ENCODE results near the gene GLCCI1. TPM values are rescaled to one million over a fixed set of nuclear protein-coding genes. Genes with fewer than 3 reads are reported as not detected.
"Not testable (repeated sequence)": the region's sequence is repeated elsewhere in the genome, so short reads cannot be mapped to it uniquely, and the experiment has no call there.

Gene GLCCI1
- total RNA-seq, 1 experiment from 2014 or later = 35.3 TPM

GRCh38 chr7:7980134-7980533 is 11.5 kb downstream of the GLCCI1 start:
- in situ Hi-C loops (cut with HindIII; ENCODE audit: low sequenced_read_pairs) = no loop called here
- DNase-seq (ENCODE audit: low spot score) = no peak

DNA sequence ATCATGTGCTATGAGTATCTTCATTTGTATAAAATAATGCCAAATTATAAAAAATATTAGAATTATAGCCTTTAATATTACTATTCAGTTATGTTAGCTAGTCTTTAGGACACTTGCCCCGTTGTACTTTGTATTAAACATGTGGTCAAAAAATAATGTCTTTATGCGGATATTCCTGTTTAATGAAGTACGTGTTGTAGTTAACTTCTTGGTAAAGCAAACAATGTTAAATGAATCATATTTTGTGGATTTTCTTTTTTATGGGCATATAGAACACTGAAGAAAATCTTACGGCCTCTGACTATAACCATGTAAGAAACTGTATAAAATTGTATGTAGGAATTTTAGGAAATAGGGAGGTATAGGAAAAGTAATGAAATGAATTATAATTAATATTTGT is 14.3 kb downstream of the GLCCI1 start:
- in situ Hi-C loops (cut with HindIII; ENCODE audit: low sequenced_read_pairs) = no loop called here
- no peak for DNase-seq (ENCODE audit: low spot score)

- in situ Hi-C loops (cut with HindIII; ENCODE audit: low sequenced_read_pairs) = no loop called here
- DNase-seq (ENCODE audit: low spot score) = no peak
Measured at GRCh38 chr7:7984424-7984823, 15.8 kb downstream of the GLCCI1 start.

GRCh38 chr7:7988706-7989105 is 20.1 kb downstream of the GLCCI1 start:
- in situ Hi-C loops (cut with HindIII; ENCODE audit: low sequenced_read_pairs) = no loop called here
- DNase-seq (ENCODE audit: low spot score) = no peak

- in situ Hi-C loops (cut with HindIII; ENCODE audit: low sequenced_read_pairs) = no loop called here
- DNase-seq (ENCODE audit: low spot score) = peak; percentile 72
Measured at GRCh38 chr7:7989133-7989532, 20.5 kb downstream of the GLCCI1 start.

DNA sequence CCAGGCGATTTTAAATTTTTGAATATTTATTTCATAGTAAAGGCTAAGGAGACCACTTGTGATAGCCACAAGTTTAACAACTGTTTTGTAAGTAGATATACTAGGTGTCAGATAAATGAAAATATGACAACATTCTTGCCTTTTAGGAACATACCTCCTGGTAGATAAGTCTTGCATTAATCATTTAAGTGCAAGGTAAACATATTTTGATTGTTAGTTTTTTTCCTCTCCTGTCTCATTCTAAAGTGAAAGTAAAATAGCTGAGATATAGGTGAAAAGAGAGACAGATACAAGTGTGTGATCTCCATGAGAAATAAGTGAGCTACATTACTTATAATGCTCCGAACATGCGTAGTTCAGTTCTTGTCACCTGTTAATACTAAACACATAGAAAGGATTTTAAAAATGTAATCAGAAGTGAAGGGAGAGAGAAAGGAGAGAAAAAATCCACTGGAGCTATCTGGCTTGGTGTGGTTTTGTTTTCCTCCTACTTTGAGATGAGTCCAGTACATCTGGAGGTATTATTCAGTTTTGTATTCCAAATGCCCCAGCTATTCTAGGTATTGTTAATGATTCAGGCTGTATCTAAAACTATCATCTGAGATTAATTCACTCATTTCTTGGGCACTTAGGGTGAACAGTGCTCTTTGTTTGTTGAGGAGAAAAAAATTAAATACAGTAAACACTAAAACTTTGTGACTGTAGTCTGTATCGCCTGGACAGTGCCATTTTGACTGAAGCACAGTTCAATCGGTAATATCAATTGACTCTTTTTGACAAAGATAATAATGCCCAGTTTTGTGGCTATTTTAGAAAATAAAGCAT is 21.2 kb downstream of the GLCCI1 start:
- in situ Hi-C loops (cut with HindIII; ENCODE audit: low sequenced_read_pairs) = no loop called here

DNA sequence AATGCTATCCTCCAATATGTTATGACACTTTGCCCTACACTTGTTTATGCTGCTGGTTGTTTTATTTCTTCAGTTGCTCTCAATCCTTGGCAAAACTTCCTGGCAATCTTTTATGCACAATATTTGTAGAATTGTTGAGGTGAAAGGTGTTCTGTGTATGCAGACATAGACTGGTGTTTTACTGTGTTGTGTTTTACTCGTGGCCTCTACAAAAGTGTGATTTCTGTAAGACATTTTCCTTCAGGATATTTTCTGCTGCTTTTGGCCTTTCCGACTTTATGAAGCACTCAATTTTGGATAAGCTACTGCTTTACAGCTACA is 21.8 kb downstream of the GLCCI1 start:
- in situ Hi-C loops (cut with HindIII; ENCODE audit: low sequenced_read_pairs) = no loop called here
- peak; percentile 46 for DNase-seq (ENCODE audit: low spot score)

More for the DNA sequence above, 21.2 kb downstream of the GLCCI1 start:
- DNase-seq (ENCODE audit: low spot score) = peak; percentile 49

GRCh38 chr7:7992506-7992905 is 23.9 kb downstream of the GLCCI1 start:
- in situ Hi-C loops (cut with HindIII; ENCODE audit: low sequenced_read_pairs) = no loop called here
- no peak for DNase-seq (ENCODE audit: low spot score)

- DNase-seq (ENCODE audit: low spot score); in situ Hi-C loops (cut with HindIII; ENCODE audit: low sequenced_read_pairs): not testable (repeated sequence)
Measured at GRCh38 chr7:7995348-7995747, 26.8 kb downstream of the GLCCI1 start.

DNA sequence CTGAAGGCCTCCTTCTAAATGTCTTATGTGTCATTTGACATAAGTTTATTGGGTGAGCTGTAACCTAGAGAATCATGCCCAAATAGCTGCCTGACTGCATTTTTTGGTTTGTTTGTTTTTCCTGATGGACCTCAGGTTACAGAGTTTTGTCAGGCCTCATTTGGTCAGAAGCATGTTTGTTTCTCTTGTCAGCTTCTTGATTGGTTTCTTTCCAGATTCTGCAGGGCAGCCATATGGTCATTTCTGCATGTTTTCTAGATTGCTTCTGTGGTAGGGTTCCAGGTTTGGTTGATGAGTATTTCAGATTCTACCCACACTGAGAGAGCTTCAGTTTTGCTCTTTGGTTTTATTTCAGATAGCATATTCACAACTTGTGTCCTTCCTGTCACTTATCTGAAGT is 28.0 kb downstream of the GLCCI1 start:
- DNase-seq (ENCODE audit: low spot score) = peak; percentile 93
- in situ Hi-C loops (cut with HindIII; ENCODE audit: low sequenced_read_pairs) = no loop called here

GRCh38 chr7:8000315-8000941 is 31.8 kb downstream of the GLCCI1 start:
- in situ Hi-C loops (cut with HindIII; ENCODE audit: low sequenced_read_pairs) = no loop called here
- DNase-seq (ENCODE audit: low spot score) = no peak

- DNase-seq (ENCODE audit: low spot score) = no peak
- in situ Hi-C loops (cut with HindIII; ENCODE audit: low sequenced_read_pairs) = no loop called here
Measured at GRCh38 chr7:8003077-8003476, 34.5 kb downstream of the GLCCI1 start.

DNA sequence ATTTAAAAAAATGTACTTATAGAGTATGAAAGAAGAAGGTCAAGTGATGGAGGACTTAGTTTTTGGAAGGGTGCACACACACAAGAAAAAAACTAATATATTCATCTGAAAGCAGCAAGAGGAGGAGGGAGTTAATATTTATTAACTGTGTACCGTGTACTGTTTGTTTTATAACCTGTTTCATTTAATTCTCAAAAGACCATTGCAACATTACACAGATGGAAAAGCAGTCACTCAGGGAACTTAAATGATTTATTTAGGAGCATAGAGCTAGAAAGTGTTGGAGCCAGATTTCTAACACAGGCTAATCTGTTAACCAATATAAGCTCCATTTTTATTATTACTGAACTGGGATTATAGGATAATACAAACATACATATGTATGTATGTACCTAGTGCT is 36.7 kb downstream of the GLCCI1 start:
- in situ Hi-C loops (cut with HindIII; ENCODE audit: low sequenced_read_pairs) = no loop called here
- no peak for DNase-seq (ENCODE audit: low spot score)

DNA sequence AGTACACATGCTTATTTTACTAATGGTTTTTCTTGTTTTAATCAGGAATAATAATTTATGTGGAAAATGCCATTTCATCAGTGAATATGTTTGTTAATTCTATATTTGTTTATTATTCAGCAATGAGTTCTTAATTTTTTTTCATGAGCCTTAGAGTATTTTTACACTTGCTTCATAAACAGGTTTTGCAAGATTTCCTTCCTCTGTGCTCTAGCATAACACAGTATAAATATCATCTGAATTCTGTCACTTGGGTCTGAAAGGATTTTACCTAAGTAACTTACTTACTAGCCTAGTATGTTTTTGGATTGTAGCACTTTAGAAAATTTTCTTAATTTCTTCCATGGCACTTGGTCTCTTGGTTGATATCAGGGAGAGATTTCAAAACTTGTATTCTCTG is 45.8 kb downstream of the GLCCI1 start:
- in situ Hi-C loops (cut with HindIII; ENCODE audit: low sequenced_read_pairs) = no loop called here

GRCh38 chr7:8015100-8015745 is 46.6 kb downstream of the GLCCI1 start:
- no peak for DNase-seq (ENCODE audit: low spot score)
- in situ Hi-C loops (cut with HindIII; ENCODE audit: low sequenced_read_pairs) = no loop called here

More for the DNA sequence above, 45.8 kb downstream of the GLCCI1 start:
- DNase-seq (ENCODE audit: low spot score) = no peak

DNA sequence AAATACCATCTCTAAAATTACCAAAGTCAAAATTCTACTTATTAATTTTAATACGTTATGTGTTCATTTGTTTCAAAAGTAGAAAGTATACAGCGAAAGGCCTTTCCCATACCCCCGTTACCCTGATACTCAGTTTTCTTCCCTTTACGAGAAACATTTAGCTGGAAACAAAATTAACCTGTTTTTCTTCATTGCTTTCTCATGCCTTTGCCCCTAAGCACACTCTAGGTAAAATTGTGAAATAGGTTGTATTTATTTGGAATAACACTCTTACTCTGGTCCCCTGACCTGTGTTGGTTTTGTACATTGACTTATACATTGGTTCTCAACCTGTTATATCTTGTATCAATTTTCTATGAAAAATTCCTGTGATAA is 47.1 kb downstream of the GLCCI1 start:
- in situ Hi-C loops (cut with HindIII; ENCODE audit: low sequenced_read_pairs) = no loop called here
- no peak for DNase-seq (ENCODE audit: low spot score)

GRCh38 chr7:8017423-8017822 is 48.8 kb downstream of the GLCCI1 start:
- no peak for DNase-seq (ENCODE audit: low spot score)
- in situ Hi-C loops (cut with HindIII; ENCODE audit: low sequenced_read_pairs) = no loop called here

- in situ Hi-C loops (cut with HindIII; ENCODE audit: low sequenced_read_pairs) = no loop called here
- no peak for DNase-seq (ENCODE audit: low spot score)
Measured at GRCh38 chr7:8018961-8019360, 50.4 kb downstream of the GLCCI1 start.

DNA sequence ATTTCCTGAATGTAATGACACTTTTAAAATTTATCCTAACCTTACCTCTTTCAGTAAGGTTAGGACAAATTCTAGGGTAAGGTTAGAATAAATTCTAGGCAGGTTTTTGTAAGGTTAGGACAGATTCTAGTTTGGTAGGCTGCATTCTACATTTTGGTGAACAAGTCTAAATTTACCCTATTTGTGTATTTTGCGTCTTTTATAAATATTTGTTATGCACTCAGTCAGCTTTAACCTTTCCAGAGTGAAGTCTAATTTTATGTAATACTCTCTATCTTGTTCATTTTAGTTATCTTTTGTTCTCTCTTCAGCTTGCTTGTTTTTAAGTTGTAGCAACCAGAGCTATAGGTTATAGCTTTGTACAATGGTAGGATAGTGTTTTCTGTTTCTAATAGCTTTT is 54.0 kb downstream of the GLCCI1 start:
- no peak for DNase-seq (ENCODE audit: low spot score)
- in situ Hi-C loops (cut with HindIII; ENCODE audit: low sequenced_read_pairs) = no loop called here

DNA sequence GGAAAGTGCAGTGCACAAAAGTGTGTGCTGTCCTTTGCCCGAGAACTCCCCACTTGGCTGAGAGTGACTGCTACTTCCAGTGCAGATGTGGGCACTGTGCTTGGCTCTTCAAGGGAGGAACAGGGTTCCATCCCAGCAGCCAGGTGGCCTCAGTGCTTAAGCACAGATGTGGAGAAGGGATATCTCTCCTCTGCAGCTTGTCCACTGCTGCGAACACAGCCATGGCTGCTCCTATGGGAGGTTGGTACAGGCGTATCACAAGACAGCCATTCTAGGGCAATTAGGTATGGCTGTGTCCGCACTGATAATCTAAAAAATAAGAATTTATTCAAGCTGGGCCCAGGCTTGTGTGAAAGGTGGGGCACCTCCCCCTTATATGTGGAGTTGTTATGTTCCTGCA is 66.6 kb downstream of the GLCCI1 start:
- in situ Hi-C loops (cut with HindIII; ENCODE audit: low sequenced_read_pairs) = no loop called here

More for the DNA sequence above, 66.6 kb downstream of the GLCCI1 start:
- no peak for DNase-seq (ENCODE audit: low spot score)
